Testis (tissue), 3 donors: Measurements from ENCODE around the gene PIANP. TPM values are rescaled to one million over a fixed set of nuclear protein-coding genes. Genes with fewer than 3 reads are reported as not detected.

Experiments
- DNase-seq: peaks from one replicate; pipeline ENCODE4 v3.0.0-alpha.2; 2019
- H3K27ac ChIP-seq, 2 donors: fragments of 200-600 bp; sonication (generic); one replicate each; pipeline ENCODE4 v1.5.1; 2019
- H3K27me3 ChIP-seq: fragments of 200-600 bp; sonication (generic); one replicate; pipeline ENCODE4 v1.5.1; 2019
- H3K36me3 ChIP-seq: fragments of 200-600 bp; sonication (generic); one replicate; pipeline ENCODE4 v1.5.1; 2017; ENCODE audit warnings: low read depth; ENCODE audit errors: missing control alignments
- H3K4me1 ChIP-seq: fragments of 200-600 bp; sonication (generic); one replicate; pipeline ENCODE4 v1.5.1; 2019
- H3K4me3 ChIP-seq, 2 donors: fragments of 200-600 bp; sonication (generic); one replicate each; pipeline ENCODE4 v1.5.1; 2017 to 2019
- H3K9me3 ChIP-seq: fragments of 200-600 bp; sonication (generic); one replicate; pipeline ENCODE4 v1.5.1; 2017
- CTCF ChIP-seq, 3 experiments: fragments of 450-650 bp in 2 of 3; fragments of 200-600 bp in 1 of 3; sonication (generic) in 1 of 3; IDR thresholded peaks; one replicate each; pipeline ENCODE4 v1.5.1; 2016 to 2019; ENCODE audit warnings: antibody characterized with exemption in 3 of 3, mild to moderate bottlenecking in 2 of 3, moderate library complexity in 1 of 3
- POLR2A ChIP-seq: fragments of 450-650 bp; IDR thresholded peaks from one replicate; pipeline ENCODE4 v1.6.1; 2017; ENCODE audit warnings: antibody characterized with exemption, mild to moderate bottlenecking, moderate library complexity
- WGBS, 2 donors: methylation state at CpG; one replicate each; pipeline ENCODE4 v1.1.5; 2018; 5-methylcytosine and 5-hydroxymethylcytosine counted together
- intact Hi-C: fragments of 100-400 bp; cut with DNase I; formaldehyde crosslinking; loops from one replicate; pipeline ENCODE4 v1.15.1; 2023; ENCODE audit warnings: low total_unique reads
- polyA plus RNA-seq: library from polyadenylated mRNA; stranded (reverse); fragments of 350-450 nt; fragmentation: Illumina TruSeq; extraction: RNeasy Lipid Tissue Mini Kit (QIAGEN cat#74804); gene quantifications from one replicate; pipeline ENCODE4 v1.2.3, GENCODE V29; 2014; ENCODE audit warnings: low read depth, low replicate concordance; ENCODE audit not compliant: insufficient read depth
- total RNA-seq, 2 donors: library from RNA; depleted of rRNA; stranded (reverse); fragments of >200 nt; gene quantifications; one replicate each; pipeline ENCODE4 v1.2.3, GENCODE V29; 2016

Gene PIANP
- total and polyA plus RNA-seq, 3 donors from 2014 or later: 3.3 to 7.6 (median 5.8) TPM

- intact Hi-C loops: no loop called here
- Histone ChIP-seq H3K27ac (no peak overlapping the region), H3K27me3 (no peaks in the 10 kb centered on the region), H3K4me3 (no peak overlapping the region), H3K36me3 (no peaks in the 10 kb centered on the region), H3K4me1 (peaks cover 5% of the 10 kb centered on the region), H3K9me3 (no peaks in the 10 kb centered on the region)
- TF ChIP-seq POLR2A (no peak), CTCF (IDR thresholded peaks at IDR 0.05) (no peak)
- no peak for DNase-seq
- 83% methylated on average over 9 of the region's 9 CpGs for WGBS, 2 donors
These were observed 5.9 kb downstream of the PIANP start for GRCh38 chr12:6694701-6695100.

GRCh38 chr12:6693832-6694355 is 6.7 kb downstream of the PIANP start:
- Histone ChIP-seq H3K27ac (no peak overlapping the region), H3K36me3 (no peaks in the 10 kb centered on the region), H3K4me3 (no peak overlapping the region), H3K4me1 (peaks cover 5% of the 10 kb centered on the region), H3K9me3 (no peaks in the 10 kb centered on the region), H3K27me3 (no peaks in the 10 kb centered on the region)
- TF ChIP-seq POLR2A (no peak), CTCF (IDR thresholded peaks at IDR 0.05) (no peak)
- intact Hi-C loops: no loop called here
- DNase-seq: no peak
- WGBS, 2 donors: 60 to 64% methylated on average over 4 of the region's 4 CpGs

GRCh38 chr12:6692888-6693287 is 7.7 kb downstream of the PIANP start:
- Histone ChIP-seq H3K9me3 (no peaks in the 10 kb centered on the region), H3K4me3 (no peak overlapping the region), H3K27ac (no peak overlapping the region), H3K4me1 (peaks cover 11% of the 10 kb centered on the region), H3K27me3 (no peaks in the 10 kb centered on the region), H3K36me3 (no peaks in the 10 kb centered on the region)
- intact Hi-C loops: no loop called here
- no peak for DNase-seq
- no peak for TF ChIP-seq POLR2A
- no peak for TF ChIP-seq CTCF (IDR thresholded peaks at IDR 0.05)
- WGBS, 2 donors: 59 to 62% methylated on average over 2 of the region's 2 CpGs

- TF ChIP-seq POLR2A (no peak), CTCF (IDR thresholded peaks at IDR 0.05) (no peak)
- no peaks in the 10 kb centered on the region for H3K27me3 ChIP-seq
- WGBS, 2 donors: 74 to 77% methylated on average over 4 of the region's 4 CpGs
- peaks cover 22% of the 10 kb centered on the region for H3K4me1 ChIP-seq
- no peak overlapping the region for H3K27ac ChIP-seq
- DNase-seq: no peak
- intact Hi-C loops: no loop called here
- H3K4me3 ChIP-seq: no peak overlapping the region
- no peaks in the 10 kb centered on the region for H3K36me3 ChIP-seq
- no peaks in the 10 kb centered on the region for H3K9me3 ChIP-seq
These were observed 9.1 kb downstream of the PIANP start for GRCh38 chr12:6691473-6691872.
